ENCODE data around the gene GCK. TPM values are rescaled to one million over a fixed set of nuclear protein-coding genes. Genes with fewer than 3 reads are reported as not detected.
A peak's percentile ranks its signal among the peaks of the same experiment; 100 is the strongest.

GCK gene
- total RNA-seq, 1 experiment from 2014 or later, result not detected

DNA sequence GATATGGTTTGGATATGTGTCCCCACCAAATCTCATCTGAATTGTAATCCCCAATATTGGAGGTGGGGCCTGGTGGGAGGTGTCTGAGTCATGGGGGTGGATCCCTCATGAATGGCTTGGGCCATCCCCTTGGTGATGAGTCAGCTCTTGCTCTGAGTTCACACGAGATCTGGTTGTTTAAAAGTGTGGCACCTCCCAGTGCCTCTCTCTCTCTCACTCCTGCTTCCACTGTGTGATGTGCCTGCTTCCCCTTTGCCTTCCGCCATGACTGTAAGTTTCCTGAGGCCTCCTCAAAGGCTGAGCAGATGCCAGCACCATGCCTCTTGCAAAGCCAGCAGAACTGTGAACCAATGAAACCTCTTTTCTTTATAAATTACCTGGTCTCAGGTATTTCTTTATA is 4.8 kb upstream of the GCK start:
- Histone ChIP-seq H3K36me3 (ENCODE audit: low read depth, low read length) (no peaks in the 10 kb centered on the region), H3F3A (ENCODE audit: low read length, unreplicated experiment) (no peaks in the 10 kb centered on the region), H2AFZ (ENCODE audit: low read length) (no peak overlapping the region), H3K9me2 (replicated peaks; ENCODE audit: low read length) (no peaks in the 10 kb centered on the region), H3K4me3 (ENCODE audit: low read length) (no peak overlapping the region), H3K27ac (ENCODE audit: low read length) (no peak overlapping the region), H3K9me3 (ENCODE audit: low read length) (no peaks in the 10 kb centered on the region), H3K4me2 (ENCODE audit: low read length) (no peak overlapping the region), H4K20me1 (ENCODE audit: low read length) (no peaks in the 10 kb centered on the region), H3K4me1 (ENCODE audit: insufficient read depth, low read length) (peaks cover 8% of the 10 kb centered on the region), H3K79me2 (ENCODE audit: low read length) (no peaks in the 10 kb centered on the region), H3K27me3 (ENCODE audit: low read length) (no peaks in the 10 kb centered on the region), H3K9ac (ENCODE audit: low read length) (no peak overlapping the region)
- TF ChIP-seq, protein P1, sequence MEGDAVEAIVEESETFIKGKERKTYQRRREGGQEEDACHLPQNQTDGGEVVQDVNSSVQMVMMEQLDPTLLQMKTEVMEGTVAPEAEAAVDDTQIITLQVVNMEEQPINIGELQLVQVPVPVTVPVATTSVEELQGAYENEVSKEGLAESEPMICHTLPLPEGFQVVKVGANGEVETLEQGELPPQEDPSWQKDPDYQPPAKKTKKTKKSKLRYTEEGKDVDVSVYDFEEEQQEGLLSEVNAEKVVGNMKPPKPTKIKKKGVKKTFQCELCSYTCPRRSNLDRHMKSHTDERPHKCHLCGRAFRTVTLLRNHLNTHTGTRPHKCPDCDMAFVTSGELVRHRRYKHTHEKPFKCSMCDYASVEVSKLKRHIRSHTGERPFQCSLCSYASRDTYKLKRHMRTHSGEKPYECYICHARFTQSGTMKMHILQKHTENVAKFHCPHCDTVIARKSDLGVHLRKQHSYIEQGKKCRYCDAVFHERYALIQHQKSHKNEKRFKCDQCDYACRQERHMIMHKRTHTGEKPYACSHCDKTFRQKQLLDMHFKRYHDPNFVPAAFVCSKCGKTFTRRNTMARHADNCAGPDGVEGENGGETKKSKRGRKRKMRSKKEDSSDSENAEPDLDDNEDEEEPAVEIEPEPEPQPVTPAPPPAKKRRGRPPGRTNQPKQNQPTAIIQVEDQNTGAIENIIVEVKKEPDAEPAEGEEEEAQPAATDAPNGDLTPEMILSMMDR (conservative IDR thresholded peaks at IDR 0.05; ENCODE audit: low read depth, low read length), result no peak
- no peak for TF ChIP-seq EZH2 (IDR thresholded peaks at IDR 0.05; ENCODE audit: low read length, unreplicated experiment)
- no peak for TF ChIP-seq EZH2phosphoT487 (IDR thresholded peaks at IDR 0.05; ENCODE audit: borderline replicate concordance, low read length)
- DNase-seq (peak; percentile 49), ATAC-seq (no peak)
- BruUV-seq (replicated peaks), result no TSS peak
- ChIA-PET POLR2A (ENCODE audit: unreplicated experiment) (no interaction called here), CTCF (no interaction called here)
- intact Hi-C loops (cut with micrococcal nuclease), result no loop called here

DNA sequence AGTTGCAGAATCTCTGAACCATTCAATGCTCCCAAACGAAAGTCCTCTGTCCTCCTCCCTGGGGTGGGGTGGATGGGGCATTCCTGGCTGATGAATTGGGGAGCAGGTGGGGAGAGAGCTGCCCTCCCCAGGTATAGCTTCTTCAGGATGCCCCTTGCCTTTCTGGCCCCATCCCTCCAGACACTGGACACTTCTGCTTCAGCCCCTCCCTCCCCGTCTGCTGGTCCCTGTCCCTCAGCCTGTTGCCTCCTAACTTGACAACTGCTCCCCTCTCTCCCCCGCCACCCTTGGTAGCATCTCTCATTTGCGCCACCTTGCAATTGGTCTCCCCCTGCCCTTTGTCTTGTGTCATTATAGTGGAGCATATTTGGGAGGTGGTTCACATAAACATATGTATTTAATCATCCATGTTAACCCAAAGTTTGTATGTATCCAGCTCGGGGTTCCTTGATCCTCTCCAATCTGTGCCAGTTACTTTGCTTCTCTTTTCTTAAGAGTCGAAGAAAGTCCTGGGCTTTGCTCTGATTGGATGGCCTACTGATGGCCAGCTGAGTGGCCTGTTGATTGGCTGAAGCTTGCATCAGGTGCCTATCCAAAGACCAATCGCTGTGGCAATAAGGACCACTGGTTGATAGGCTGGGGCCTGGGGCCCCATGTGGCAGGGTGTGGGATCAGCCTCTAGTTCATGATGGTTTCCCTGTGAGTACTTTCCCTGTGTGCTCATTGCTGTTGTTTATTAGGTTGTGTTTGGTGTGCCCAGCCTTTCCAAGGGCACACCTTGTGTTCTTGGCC is 4.0 kb upstream of the GCK start:
- no peak for TF ChIP-seq EZH2phosphoT487 (IDR thresholded peaks at IDR 0.05; ENCODE audit: borderline replicate concordance, low read length)
- TF ChIP-seq, protein P1 (conservative IDR thresholded peaks at IDR 0.05; ENCODE audit: low read depth, low read length), result no peak
- no peak for TF ChIP-seq EZH2 (IDR thresholded peaks at IDR 0.05; ENCODE audit: low read length, unreplicated experiment)
- Histone ChIP-seq H3K27me3 (ENCODE audit: low read length) (no peaks in the 10 kb centered on the region), H3K4me3 (ENCODE audit: low read length) (no peak overlapping the region), H3K36me3 (ENCODE audit: low read depth, low read length) (no peaks in the 10 kb centered on the region), H3K4me2 (ENCODE audit: low read length) (no peak overlapping the region), H4K20me1 (ENCODE audit: low read length) (no peaks in the 10 kb centered on the region), H3K79me2 (ENCODE audit: low read length) (no peaks in the 10 kb centered on the region), H3K9ac (ENCODE audit: low read length) (no peak overlapping the region), H3K27ac (ENCODE audit: low read length) (no peak overlapping the region), H3K4me1 (ENCODE audit: insufficient read depth, low read length) (peaks cover 8% of the 10 kb centered on the region), H3K9me3 (ENCODE audit: low read length) (no peaks in the 10 kb centered on the region), H2AFZ (ENCODE audit: low read length) (no peak overlapping the region), H3K9me2 (replicated peaks; ENCODE audit: low read length) (no peaks in the 10 kb centered on the region), H3F3A (ENCODE audit: low read length, unreplicated experiment) (no peaks in the 10 kb centered on the region)
- ATAC-seq, result no peak
- no TSS peak for BruUV-seq (replicated peaks)
- intact Hi-C loops (cut with micrococcal nuclease), result no loop called here
- ChIA-PET CTCF (no interaction called here), POLR2A (ENCODE audit: unreplicated experiment) (no interaction called here)
- no peak for DNase-seq

DNA sequence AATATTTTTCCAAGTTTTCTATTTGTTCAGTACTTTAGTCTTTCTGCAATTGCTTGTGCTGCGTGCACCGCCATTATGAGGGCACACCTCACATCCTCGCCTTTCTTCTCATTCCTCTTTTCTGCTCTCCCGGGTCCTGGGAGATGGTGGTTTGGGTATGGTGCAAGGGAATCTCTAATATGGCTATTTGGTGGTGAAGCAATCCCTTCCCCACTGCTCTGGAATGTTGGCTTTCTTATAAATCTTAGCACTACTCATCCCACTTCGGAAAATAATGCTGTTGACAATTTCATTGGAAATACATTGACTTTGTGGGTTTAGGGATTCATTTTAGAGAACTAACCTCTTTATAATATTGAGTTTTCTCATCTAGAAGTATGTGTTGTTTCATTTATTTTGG is 1.9 kb upstream of the GCK start:
- Histone ChIP-seq H3K9me2 (replicated peaks; ENCODE audit: low read length) (no peaks in the 10 kb centered on the region), H3K4me1 (ENCODE audit: insufficient read depth, low read length) (peaks cover 7% of the 10 kb centered on the region), H3K9ac (ENCODE audit: low read length) (no peak overlapping the region), H3K79me2 (ENCODE audit: low read length) (no peaks in the 10 kb centered on the region), H3K27me3 (ENCODE audit: low read length) (no peaks in the 10 kb centered on the region), H3K36me3 (ENCODE audit: low read depth, low read length) (no peaks in the 10 kb centered on the region), H4K20me1 (ENCODE audit: low read length) (no peaks in the 10 kb centered on the region), H3K9me3 (ENCODE audit: low read length) (no peaks in the 10 kb centered on the region), H3F3A (ENCODE audit: low read length, unreplicated experiment) (no peaks in the 10 kb centered on the region), H3K27ac (ENCODE audit: low read length) (no peak overlapping the region), H3K4me2 (ENCODE audit: low read length) (no peak overlapping the region), H3K4me3 (ENCODE audit: low read length) (no peak overlapping the region), H2AFZ (ENCODE audit: low read length) (no peak overlapping the region)
- ATAC-seq, result no peak
- CTCF ChIA-PET, result no interaction called here
- POLR2A ChIA-PET (ENCODE audit: unreplicated experiment), result no interaction called here
- BruUV-seq (replicated peaks), result no TSS peak
- intact Hi-C loops (cut with micrococcal nuclease), result no loop called here
- TF ChIP-seq EZH2 (IDR thresholded peaks at IDR 0.05; ENCODE audit: low read length, unreplicated experiment) (no peak), EZH2phosphoT487 (IDR thresholded peaks at IDR 0.05; ENCODE audit: borderline replicate concordance, low read length) (no peak)
- TF ChIP-seq, protein P1 (conservative IDR thresholded peaks at IDR 0.05; ENCODE audit: low read depth, low read length), result no peak
- no peak for DNase-seq
